Mammary epithelial cell (primary cell): ENCODE results near the gene MFN1.
A peak's percentile ranks its signal among the peaks of the same experiment; 100 is the strongest.

Experiments
- EZH2 ChIP-seq: IDR thresholded peaks from 2 replicates; pipeline ENCODE4 v1.6.1; 2012; ENCODE audit warnings: low read length, inconsistent platforms, borderline replicate concordance
- TF ChIP-seq, protein P1 (sequence below), 2 donors: IDR thresholded peaks in 1 of 2; conservative IDR thresholded peaks in 1 of 2; 2 replicates each; pipeline ENCODE4 v1.5.1; 2011 to 2012; ENCODE audit warnings: inconsistent platforms in 2 of 2, low read length in 2 of 2, mild to moderate bottlenecking in 2 of 2, control low read depth in 1 of 2, low read depth in 1 of 2; ENCODE audit not compliant: insufficient read depth in 1 of 2; ENCODE audit errors: extremely low read depth in 1 of 2

DNA sequence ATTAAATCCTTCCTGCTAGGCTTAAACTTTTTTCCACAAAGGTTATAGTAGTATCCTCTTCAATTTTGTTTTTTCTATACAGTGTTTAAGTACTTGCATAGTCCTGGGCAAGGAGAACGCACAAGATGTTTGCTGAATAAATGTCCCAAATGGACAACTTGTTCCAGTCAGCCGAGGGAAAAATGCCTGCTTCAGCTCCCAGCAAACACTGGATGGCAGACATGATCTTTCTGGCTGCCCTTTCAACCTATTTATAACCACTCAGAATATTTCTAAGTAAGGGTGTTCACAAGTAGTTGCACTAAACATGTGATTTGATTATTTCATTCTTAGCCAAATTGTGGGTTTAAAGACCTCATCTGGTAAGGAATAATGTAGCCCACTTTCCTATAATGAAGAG, 74.0 kb downstream of the MFN1 start:
- TF ChIP-seq, protein P1, sequence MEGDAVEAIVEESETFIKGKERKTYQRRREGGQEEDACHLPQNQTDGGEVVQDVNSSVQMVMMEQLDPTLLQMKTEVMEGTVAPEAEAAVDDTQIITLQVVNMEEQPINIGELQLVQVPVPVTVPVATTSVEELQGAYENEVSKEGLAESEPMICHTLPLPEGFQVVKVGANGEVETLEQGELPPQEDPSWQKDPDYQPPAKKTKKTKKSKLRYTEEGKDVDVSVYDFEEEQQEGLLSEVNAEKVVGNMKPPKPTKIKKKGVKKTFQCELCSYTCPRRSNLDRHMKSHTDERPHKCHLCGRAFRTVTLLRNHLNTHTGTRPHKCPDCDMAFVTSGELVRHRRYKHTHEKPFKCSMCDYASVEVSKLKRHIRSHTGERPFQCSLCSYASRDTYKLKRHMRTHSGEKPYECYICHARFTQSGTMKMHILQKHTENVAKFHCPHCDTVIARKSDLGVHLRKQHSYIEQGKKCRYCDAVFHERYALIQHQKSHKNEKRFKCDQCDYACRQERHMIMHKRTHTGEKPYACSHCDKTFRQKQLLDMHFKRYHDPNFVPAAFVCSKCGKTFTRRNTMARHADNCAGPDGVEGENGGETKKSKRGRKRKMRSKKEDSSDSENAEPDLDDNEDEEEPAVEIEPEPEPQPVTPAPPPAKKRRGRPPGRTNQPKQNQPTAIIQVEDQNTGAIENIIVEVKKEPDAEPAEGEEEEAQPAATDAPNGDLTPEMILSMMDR (conservative IDR thresholded peaks at IDR 0.05 in 1 of 2, IDR thresholded peaks at IDR 0.05 in 1 of 2; ENCODE audit: extremely low read depth in 1 of 2, insufficient read depth in 1 of 2, low read depth in 1 of 2, low read length in 2 of 2) = peak; percentile 37 to 57
- TF ChIP-seq EZH2 = no peak
